ENCODE measurements around the gene UFC1. TPM values are rescaled to one million over a fixed set of nuclear protein-coding genes. Genes with fewer than 3 reads are reported as not detected.

Gene UFC1
- total and polyA plus RNA-seq, 2 of the 13 experiments (the other 11 are each of a cell fraction or from before 2014, with no cell fraction given) = 72.8 to 85.2 TPM

- no peak for TF ChIP-seq GPBP1L1 (CRISPR knock-in tag; IDR thresholded peaks at IDR 0.05)
- no peak; the same call in 1 of the 2 replicates for TF ChIP-seq ZNF451 (CRISPR knock-in tag; IDR thresholded peaks at IDR 0.05)
- TF ChIP-seq ZNF543 (CRISPR knock-in tag; IDR thresholded peaks at IDR 0.05) = 0 out of 2 replicates have a peak, but pooled peaks have one; percentile 35
- TF ChIP-seq ELF1 (CRISPR knock-in tag; IDR thresholded peaks at IDR 0.05) = peak; percentile 70
- no peak for TF ChIP-seq ZNF296 (CRISPR knock-in tag; conservative IDR thresholded peaks at IDR 0.05)
- peak; percentile 26; the same call in 1 of the 2 replicates for TF ChIP-seq FOSL2 (CRISPR knock-in tag; IDR thresholded peaks at IDR 0.05)
- TF ChIP-seq HINFP (CRISPR knock-in tag; IDR thresholded peaks at IDR 0.05; ENCODE audit: low read depth) = no peak
- 0 out of 2 replicates have a peak, but pooled peaks have one; percentile 39 for TF ChIP-seq ZNF784 (CRISPR knock-in tag; IDR thresholded peaks at IDR 0.05; ENCODE audit: borderline replicate concordance)
- TF ChIP-seq ZNF772 (CRISPR knock-in tag; IDR thresholded peaks at IDR 0.05) = peak; percentile 75; the same call in 1 of the 2 replicates
- TF ChIP-seq PHF20 (CRISPR knock-in tag; IDR thresholded peaks at IDR 0.05) = peak; percentile 84
- no peak for TF ChIP-seq RFX1 (IDR thresholded peaks at IDR 0.05)
- peak; percentile 89 for TF ChIP-seq ZNF619 (CRISPR knock-in tag; IDR thresholded peaks at IDR 0.05)
- no peak for TF ChIP-seq ZNF816 (CRISPR knock-in tag; IDR thresholded peaks at IDR 0.05; ENCODE audit: borderline replicate concordance)
- no peak; the same call in none of the 2 replicates for TF ChIP-seq PRDM15 (CRISPR knock-in tag; IDR thresholded peaks at IDR 0.05)
- TF ChIP-seq ZNF776 (CRISPR knock-in tag; IDR thresholded peaks at IDR 0.05) = 0 out of 2 replicates have a peak, but pooled peaks have one; percentile 73
- TF ChIP-seq SSRP1 (CRISPR knock-in tag; IDR thresholded peaks at IDR 0.05) = no peak
- TF ChIP-seq ZBTB1 (CRISPR knock-in tag; IDR thresholded peaks at IDR 0.05; ENCODE audit: borderline replicate concordance) = no peak
- TF ChIP-seq ZNF777 (CRISPR knock-in tag; IDR thresholded peaks at IDR 0.05) = peak; percentile 62; the same call in 1 of the 2 replicates
- TF ChIP-seq TBX3 (IDR thresholded peaks at IDR 0.05; ENCODE audit: borderline replicate concordance) = no peak
Measured at GRCh38 chr1:161117759-161118581, 35.8 kb upstream of the UFC1 start, which contains the start of the genes NIT1 and PFDN2 (continued).

Measured in HepG2 (cell line).